Stimulated activated effector memory CD8-positive, alpha-beta T cell treated with anti-CD3 and anti-CD28 coated beads, Interleukin-12 subunit alpha, Interleukin-12 subunit beta, amount 100 ng/mL, for 72 hours (primary cell): ENCODE measurements around the gene ARHGEF3.
"Not testable (repeated sequence)": the region's sequence is repeated elsewhere in the genome, so short reads cannot be mapped to it uniquely, and the experiment has no call there.

Source experiments
- ATAC-seq: fragments of 150-1000 bp; cut with Tn5 transposase; 2 replicates; pipeline ENCODE4 v1.10.0; 2021
- DNase-seq, 2 donors: peaks; one replicate each; pipeline ENCODE4 v3.0.0; 2021 to 2022; ENCODE audit warnings: low spot score in 2 of 2
- H3K27ac Mint-ChIP-seq: one replicate; pipeline ENCODE4 v1.8.0; 2022; ENCODE audit warnings: mild to moderate bottlenecking, mixed read lengths
- H3K36me3 Mint-ChIP-seq: one replicate; pipeline ENCODE4 v1.8.0; 2022; ENCODE audit warnings: mild to moderate bottlenecking, mixed read lengths
- H3K4me1 Mint-ChIP-seq: one replicate; pipeline ENCODE4 v1.8.0; 2022; ENCODE audit warnings: mixed read lengths
- H3K4me3 Mint-ChIP-seq: one replicate; pipeline ENCODE4 v1.8.0; 2022; ENCODE audit warnings: mild to moderate bottlenecking, mixed read lengths
- H3K9me3 Mint-ChIP-seq: one replicate; pipeline ENCODE4 v1.8.0; 2022; ENCODE audit warnings: mixed read lengths

ARHGEF3 gene

DNA sequence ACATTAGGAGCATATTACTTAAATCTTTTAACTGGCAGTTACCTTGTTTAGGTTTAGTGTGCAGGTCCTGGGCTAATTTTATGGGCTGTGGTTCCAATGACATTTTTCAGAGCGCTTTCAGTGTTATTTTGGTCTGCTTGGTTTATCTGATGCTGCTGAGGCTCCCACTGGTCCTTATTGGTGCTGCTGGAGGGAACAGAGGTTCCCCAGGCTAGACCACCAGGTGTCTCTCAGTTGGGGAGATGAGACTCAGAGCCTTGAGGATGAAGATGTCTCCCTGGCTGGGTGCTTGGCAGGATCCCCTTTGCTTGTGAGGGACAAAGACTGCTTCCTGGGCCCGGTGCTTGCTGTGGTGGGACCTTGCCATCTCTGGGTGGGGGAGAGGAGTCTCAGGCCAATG is 90.4 kb downstream of the ARHGEF3 start:
- Mint-ChIP-seq H3K27ac (no peak overlapping the region), H3K4me1 (peaks cover 5% of the 10 kb centered on the region), H3K9me3 (peaks cover 3% of the 10 kb centered on the region), H3K36me3 (no peaks in the 10 kb centered on the region), H3K4me3 (no peak overlapping the region)
- DNase-seq (no peak), ATAC-seq (peak; percentile 34)

DNA sequence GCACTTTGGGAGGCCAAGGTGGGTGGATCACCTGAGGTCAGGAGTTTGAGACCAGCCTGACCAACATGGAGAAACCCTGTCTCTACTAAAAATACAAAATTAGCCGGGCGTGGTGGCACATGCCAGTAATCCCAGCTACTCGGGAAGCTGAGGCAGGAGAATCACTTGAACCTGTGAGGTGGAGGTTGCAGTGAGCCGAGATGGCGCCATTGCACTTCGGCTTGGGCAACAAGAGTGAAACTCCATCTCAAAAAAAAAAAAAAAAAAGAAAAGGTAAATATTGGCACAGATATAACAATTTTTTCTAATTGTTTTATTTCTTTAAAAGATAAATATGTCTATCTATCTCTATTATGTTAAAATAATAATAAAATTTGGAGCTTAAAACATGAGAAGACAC is 94.3 kb downstream of the ARHGEF3 start:
- H3K36me3 Mint-ChIP-seq, DNase-seq, ATAC-seq, H3K27ac Mint-ChIP-seq, H3K4me3 Mint-ChIP-seq, H3K9me3 Mint-ChIP-seq: not testable (repeated sequence)
- H3K4me1 Mint-ChIP-seq = peaks cover 16% of the 10 kb centered on the region

DNA sequence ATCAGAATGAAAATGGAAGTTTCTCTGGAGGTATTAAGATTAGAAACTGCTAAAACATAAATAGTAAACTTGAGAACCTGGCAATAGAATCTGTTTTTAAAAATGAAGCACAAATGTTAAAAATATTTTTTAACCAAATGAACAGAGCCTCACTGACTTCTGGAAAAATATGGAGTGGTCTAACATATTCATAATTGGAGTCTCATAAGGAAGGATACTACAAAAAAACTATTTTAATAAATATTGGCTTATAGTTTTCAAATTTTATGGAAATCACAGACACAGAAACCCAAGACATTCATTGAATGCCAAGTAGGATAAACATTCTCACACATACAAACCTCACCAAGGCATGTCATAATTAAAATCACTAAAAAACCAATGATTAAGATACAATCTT is 95.1 kb downstream of the ARHGEF3 start:
- no peaks in the 10 kb centered on the region for H3K36me3 Mint-ChIP-seq
- peak overlapping the region; percentile 34 for H3K27ac Mint-ChIP-seq
- no peak overlapping the region for H3K4me3 Mint-ChIP-seq
- ATAC-seq = no peak
- no peak for DNase-seq
- peaks cover 16% of the 10 kb centered on the region for H3K4me1 Mint-ChIP-seq
- no peaks in the 10 kb centered on the region for H3K9me3 Mint-ChIP-seq

DNA sequence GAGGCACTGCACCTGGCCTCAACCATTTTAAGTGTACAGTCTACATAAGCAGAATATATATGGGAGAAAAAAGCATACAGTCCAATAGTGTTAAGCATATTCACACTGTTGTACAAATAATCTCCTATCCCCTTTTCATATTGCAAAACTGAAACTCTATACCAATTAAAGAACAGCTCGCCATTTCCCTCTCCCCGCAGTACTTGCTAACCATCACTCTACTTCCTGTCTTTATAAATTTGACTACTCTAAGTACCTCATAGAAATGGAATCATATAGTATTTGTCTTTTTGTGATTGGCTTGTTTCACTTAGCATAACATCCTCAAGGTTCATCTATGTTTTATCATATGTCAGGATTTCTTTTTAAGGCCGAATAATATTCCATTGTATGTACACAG is 97.0 kb downstream of the ARHGEF3 start:
- ATAC-seq (peak; percentile 54), DNase-seq (no peak)
- Mint-ChIP-seq H3K4me1 (peaks cover 15% of the 10 kb centered on the region), H3K27ac (no peak overlapping the region), H3K4me3 (no peak overlapping the region), H3K36me3 (no peaks in the 10 kb centered on the region), H3K9me3 (no peaks in the 10 kb centered on the region)

- peak; percentile 50 for ATAC-seq
- H3K36me3 Mint-ChIP-seq = no peaks in the 10 kb centered on the region
- no peaks in the 10 kb centered on the region for H3K9me3 Mint-ChIP-seq
- H3K4me3 Mint-ChIP-seq = no peak overlapping the region
- H3K4me1 Mint-ChIP-seq = peaks cover 15% of the 10 kb centered on the region
- H3K27ac Mint-ChIP-seq = no peak overlapping the region
- peak in 1 of 2 donors; percentile 27 for DNase-seq
These were observed 99.0 kb downstream of the ARHGEF3 start for GRCh38 chr3:56702490-56703315.

DNA sequence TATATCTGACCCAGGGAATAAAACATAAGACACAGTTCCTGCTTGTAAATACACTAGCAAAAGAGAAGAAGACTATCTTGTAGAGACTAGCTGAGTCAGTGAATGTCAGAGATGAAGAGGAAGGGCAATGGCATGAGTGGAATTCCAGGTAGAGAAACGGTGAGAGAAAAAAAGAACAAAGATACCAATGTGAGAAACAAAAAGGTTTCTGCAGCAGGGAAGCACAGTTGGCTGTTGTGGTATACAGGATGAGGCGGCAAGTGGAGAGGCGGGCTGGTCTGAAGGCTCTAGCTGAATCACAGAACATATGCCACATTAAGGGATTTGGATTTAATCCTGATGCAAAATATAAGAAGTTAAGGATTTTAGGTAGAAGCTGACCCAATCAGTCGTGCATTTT is 101.6 kb downstream of the ARHGEF3 start:
- ATAC-seq = no peak
- Mint-ChIP-seq H3K4me3 (no peak overlapping the region), H3K27ac (no peak overlapping the region), H3K9me3 (no peaks in the 10 kb centered on the region), H3K4me1 (peaks cover 21% of the 10 kb centered on the region), H3K36me3 (no peaks in the 10 kb centered on the region)
- DNase-seq = no peak

DNA sequence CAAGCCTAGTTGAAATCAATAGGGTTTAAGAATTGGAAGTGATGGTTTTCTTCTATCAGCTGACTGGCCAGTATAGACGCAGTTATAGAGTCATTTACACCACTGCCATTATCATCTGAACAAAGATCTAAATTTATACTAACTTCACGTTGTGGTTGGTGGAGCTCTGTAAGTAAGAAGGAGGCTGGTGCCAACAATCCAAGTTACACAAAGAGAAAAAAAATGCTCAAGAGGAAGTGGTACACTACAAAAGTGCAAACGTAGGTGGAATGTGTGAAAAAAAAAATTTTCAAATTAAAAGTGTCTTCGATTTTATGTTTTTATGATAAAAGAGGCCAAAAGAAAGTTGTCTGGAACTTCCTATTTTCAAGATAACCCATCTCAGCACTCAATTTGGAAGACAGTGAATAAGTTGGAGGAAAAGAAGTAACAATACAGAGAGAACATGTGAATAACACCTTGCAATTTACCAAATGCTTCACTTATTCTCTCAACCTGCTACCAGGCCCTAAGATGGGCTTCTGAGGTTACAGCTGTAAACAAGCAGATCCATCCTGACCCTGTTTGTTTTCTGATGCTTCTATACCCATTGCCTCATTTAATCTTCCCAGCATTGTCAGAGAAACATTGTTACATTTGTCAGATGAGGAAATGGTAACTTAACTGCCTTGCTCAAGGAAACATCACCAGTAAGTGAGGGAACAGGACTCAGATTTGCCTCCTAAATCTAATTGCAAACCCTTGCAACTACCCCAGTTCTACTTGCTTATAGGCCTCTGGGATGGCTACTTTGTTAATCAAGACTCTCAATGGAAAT is 106.7 kb downstream of the ARHGEF3 start:
- H3K36me3 Mint-ChIP-seq = no peaks in the 10 kb centered on the region
- DNase-seq (no peak), ATAC-seq (peak; percentile 71)
- peaks cover 37% of the 10 kb centered on the region for H3K4me1 Mint-ChIP-seq
- H3K27ac Mint-ChIP-seq = peak overlapping the region; percentile 7
- H3K4me3 Mint-ChIP-seq = peak overlapping the region; percentile 26
- no peaks in the 10 kb centered on the region for H3K9me3 Mint-ChIP-seq

DNA sequence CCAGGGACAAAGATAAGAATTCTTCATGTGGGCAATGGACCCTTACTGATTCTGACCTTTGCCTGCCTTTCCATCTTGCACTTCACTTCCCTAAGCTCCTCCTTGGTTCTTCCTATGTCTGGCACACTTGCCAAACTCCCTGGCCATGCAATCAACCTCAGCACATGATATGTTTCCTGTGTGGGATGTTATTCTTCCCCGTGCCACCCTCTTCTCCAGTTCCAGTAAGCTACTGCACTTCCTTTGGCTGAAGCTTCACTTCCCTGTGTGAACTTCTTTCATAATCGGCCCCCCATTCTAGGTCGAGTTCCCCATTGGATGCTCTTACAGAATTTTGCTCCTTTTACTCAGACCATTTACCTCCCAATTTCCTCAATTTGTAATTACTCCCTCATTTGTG is 108.0 kb downstream of the ARHGEF3 start:
- H3K36me3 Mint-ChIP-seq = no peaks in the 10 kb centered on the region
- peak overlapping the region; percentile 50 for H3K4me3 Mint-ChIP-seq
- no peaks in the 10 kb centered on the region for H3K9me3 Mint-ChIP-seq
- DNase-seq = no peak
- H3K27ac Mint-ChIP-seq = no peak overlapping the region
- peaks cover 34% of the 10 kb centered on the region for H3K4me1 Mint-ChIP-seq
- ATAC-seq = no peak

DNA sequence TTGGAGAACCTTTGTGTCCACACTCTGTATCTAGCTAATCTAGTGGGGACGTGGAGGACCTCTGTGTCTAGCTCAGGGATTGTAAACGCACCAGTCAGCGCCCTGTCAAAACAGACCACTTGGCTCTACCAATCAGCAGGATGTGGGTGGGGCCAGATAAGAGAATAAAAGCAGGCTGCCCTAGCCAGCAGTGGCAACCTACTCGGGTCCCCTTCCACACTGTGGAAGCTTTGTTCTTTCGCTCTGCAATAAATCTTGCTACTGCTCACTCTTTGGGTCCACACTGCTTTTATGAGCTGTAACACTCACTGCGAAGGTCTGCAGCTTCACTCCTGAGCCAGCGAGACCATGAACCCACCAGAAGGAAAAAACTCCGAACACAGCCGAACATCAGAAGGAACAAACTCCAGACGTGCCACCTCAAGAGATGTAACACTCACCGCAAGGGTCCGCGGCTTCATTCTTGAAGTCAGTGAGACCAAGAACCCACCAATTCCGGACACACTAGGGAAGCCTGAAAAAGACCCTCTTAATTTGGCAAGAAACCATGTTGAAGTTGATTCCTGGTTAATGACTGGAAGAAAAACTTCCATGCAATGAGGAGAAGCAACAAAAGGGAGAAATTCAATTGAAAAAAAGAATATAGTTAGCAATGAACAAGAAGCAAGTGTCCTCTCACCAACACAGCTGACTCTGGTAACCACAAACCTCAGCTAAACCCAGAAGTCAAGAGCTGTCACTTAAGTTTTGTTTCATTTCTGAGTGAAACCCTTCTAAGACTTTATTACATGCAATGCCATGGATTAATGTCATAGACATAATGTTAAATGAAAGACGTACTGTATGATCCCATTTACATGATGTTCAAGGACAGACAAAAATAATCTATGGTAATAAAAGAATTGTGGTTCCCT is 109.0 kb downstream of the ARHGEF3 start:
- H3K4me1 Mint-ChIP-seq = peaks cover 34% of the 10 kb centered on the region
- ATAC-seq = peak; percentile 92
- not testable (repeated sequence) for DNase-seq, H3K36me3 Mint-ChIP-seq, H3K9me3 Mint-ChIP-seq
- H3K4me3 Mint-ChIP-seq = peak overlapping the region; percentile 50
- H3K27ac Mint-ChIP-seq = peak overlapping the region; percentile 61

DNA sequence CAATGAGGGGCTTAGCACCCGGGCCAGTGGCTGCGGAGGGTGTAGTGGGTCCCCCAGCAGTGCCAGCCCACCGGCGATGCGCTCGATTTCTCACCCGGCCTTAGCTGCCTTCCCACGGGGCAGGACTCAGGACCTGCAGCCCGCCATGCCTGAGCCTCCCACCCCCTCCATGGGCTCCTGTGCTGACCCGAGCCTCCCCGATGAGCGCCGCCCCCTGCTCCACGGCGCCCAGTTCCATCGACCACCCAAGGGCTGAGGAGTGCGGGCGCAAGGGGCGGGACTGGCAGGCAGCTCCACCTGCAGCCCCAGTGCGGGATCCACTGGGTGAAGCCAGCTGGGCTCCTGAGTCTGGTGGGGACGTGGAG is 109.8 kb downstream of the ARHGEF3 start:
- H3K4me3 Mint-ChIP-seq = peak overlapping the region; percentile 50
- DNase-seq = not testable (repeated sequence)

DNA sequence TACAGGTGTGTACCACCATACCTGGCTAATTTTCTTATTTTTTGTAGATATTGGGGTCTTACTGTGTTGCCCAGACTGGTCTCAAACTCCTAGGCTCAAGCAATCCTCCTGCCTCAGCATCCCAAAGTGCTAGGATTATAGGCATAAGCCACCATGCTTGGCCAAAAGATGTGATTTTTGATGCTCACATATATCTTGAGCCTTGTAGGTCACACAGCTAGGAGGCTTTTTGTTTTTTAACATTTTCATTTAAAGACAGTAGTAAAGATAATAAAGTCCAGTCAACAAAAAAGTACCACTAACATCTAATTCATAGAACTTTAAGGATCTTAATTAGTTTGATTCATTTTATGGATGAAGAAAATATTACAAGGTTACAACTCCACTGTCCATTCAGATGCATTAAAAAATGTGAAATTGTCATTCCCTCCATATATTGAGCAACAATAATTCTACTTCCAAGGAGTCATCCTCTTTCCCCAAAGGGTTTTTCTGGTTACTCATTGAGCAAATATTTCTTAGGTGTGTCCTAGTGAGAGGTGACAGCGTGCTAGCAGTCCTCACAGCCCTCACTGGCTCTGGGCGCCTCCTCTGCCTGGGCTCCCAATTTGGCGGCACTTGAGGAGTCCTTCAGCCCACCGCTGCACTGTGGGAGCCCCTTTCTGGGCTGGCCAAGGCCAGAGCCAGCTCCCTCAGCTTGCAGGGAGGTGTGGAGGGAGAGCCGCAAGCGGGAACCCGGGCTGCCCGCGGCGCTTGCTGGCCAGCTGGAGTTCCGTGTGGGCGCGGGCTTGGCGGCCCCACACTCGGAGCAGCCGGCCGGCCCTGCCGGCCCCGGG is 110.4 kb downstream of the ARHGEF3 start:
- no peak overlapping the region for H3K27ac Mint-ChIP-seq
- ATAC-seq = no peak
- H3K4me1 Mint-ChIP-seq = peaks cover 34% of the 10 kb centered on the region
- DNase-seq = no peak
- no peaks in the 10 kb centered on the region for H3K9me3 Mint-ChIP-seq
- no peaks in the 10 kb centered on the region for H3K36me3 Mint-ChIP-seq
- H3K4me3 Mint-ChIP-seq = no peak overlapping the region

More for the DNA sequence above, 109.8 kb downstream of the ARHGEF3 start:
- peaks cover 34% of the 10 kb centered on the region for H3K4me1 Mint-ChIP-seq
- ATAC-seq, H3K27ac Mint-ChIP-seq, H3K9me3 Mint-ChIP-seq, H3K36me3 Mint-ChIP-seq: not testable (repeated sequence)

- Mint-ChIP-seq H3K27ac (no peak overlapping the region), H3K36me3 (peaks cover 3% of the 10 kb centered on the region), H3K4me1 (peaks cover 19% of the 10 kb centered on the region), H3K4me3 (no peak overlapping the region), H3K9me3 (no peaks in the 10 kb centered on the region)
- ATAC-seq = no peak
- no peak for DNase-seq
These were observed 112.4 kb downstream of the ARHGEF3 start for GRCh38 chr3:56689303-56689702.

GRCh38 chr3:56688191-56688590 is 113.6 kb downstream of the ARHGEF3 start:
- peaks cover 11% of the 10 kb centered on the region for H3K36me3 Mint-ChIP-seq
- H3K27ac Mint-ChIP-seq = no peak overlapping the region
- no peak overlapping the region for H3K4me3 Mint-ChIP-seq
- ATAC-seq (no peak), DNase-seq (no peak)
- peaks cover 8% of the 10 kb centered on the region for H3K4me1 Mint-ChIP-seq
- no peaks in the 10 kb centered on the region for H3K9me3 Mint-ChIP-seq

DNA sequence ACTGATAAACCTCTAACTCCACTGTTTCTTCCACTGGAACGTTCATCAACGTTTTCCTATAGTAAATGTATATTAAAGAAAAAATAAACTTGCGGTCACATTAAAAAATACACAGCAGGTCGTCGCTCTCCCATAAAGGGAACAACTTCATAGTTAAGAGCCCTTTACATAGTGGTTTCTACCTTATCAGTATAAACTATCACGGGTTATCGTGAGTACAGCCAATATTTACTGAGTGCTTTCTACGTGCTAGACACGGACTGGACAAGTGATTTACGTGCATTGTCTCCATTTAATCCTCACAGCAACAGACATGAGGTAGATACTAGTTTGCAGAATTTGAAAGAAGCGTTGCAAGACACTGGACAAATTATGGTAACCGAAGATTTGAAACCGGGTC is 117.7 kb downstream of the ARHGEF3 start:
- Mint-ChIP-seq H3K27ac (peak overlapping the region; percentile 98), H3K4me1 (peaks cover 14% of the 10 kb centered on the region), H3K9me3 (no peaks in the 10 kb centered on the region), H3K36me3 (peaks cover 43% of the 10 kb centered on the region), H3K4me3 (peak overlapping the region; percentile 93)
- ATAC-seq = no peak
- no peak for DNase-seq
